ENCODE data around the gene CLN6. TPM values are rescaled to one million over a fixed set of nuclear protein-coding genes. Genes with fewer than 3 reads are reported as not detected.

The CLN6 gene
- total and polyA plus RNA-seq, 9 of the 15 experiments (the other 6 are each of a cell fraction or from before 2014, with no cell fraction given): 0.71 to 53.3 (median 39.3) TPM

DNA sequence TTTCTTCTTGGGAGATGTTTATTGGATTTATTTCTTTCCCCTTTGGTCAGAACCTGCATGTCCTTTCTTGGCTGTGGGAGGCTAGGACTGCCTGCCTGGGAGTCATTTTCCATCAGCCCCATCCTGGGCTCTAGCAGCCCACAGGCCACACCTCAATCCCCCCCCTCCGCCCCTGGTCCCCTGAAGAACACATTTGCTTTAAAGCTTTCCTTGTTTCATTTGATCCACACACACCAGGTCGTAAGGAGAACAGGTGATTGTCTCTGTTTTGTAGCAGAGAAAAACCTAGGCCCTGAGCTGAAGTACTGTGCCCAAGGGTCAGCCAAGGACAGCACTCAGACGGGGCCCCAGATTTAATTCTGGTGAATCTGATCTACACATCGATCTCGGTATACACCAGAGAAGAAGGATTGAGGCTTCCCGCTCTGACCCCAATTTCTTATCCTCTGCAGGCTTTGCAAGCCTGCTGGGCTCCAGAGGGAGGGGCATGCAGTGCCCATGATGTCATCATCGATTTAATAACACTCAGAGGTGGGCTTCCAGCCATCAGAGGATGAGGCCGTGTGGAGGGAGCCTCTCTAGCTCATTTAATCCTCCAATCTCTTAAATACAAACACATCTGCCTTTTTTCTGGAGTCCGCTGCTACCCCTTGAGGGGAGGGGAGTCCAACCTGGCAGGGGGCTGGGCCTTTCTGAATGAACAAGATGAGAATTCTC lies 1.7 kb upstream of the CLN6 start:
- Histone ChIP-seq H3K9ac (ENCODE audit: insufficient read depth in 1 of 2, low read depth in 2 of 2, low read length in 2 of 2) (no peak overlapping the region), H3K27me3 (ENCODE audit: control insufficient read depth in 2 of 2, insufficient read depth in 2 of 2, low read length in 2 of 2) (no peaks in the 10 kb centered on the region), H3K36me3 (ENCODE audit: control insufficient read depth, insufficient read depth, low read length) (peaks cover 16% of the 10 kb centered on the region; the same call in 2 of the 3 replicates), H2AFZ (ENCODE audit: low read depth, low read length) (no peak overlapping the region), H3K9me3 (replicated peaks; ENCODE audit: control insufficient read depth, insufficient read depth, low read depth, low read length) (no peaks in the 10 kb centered on the region), H3K4me1 (replicated peaks in 1 of 2; ENCODE audit: control insufficient read depth in 2 of 2, insufficient read depth in 2 of 2, low read length in 2 of 2) (peaks cover 33 to 43% of the 10 kb centered on the region in 2 experiments), H3K9me1 (ENCODE audit: control insufficient read depth, insufficient read depth, low read length) (no peaks in the 10 kb centered on the region), H3K4me2 (ENCODE audit: insufficient read depth, low read length) (no peak overlapping the region), H3K4me3 (no peak overlapping the region), H3K27ac (ENCODE audit: extremely low read depth, low read depth, low read length) (no peak overlapping the region), H3K79me2 (ENCODE audit: control insufficient read depth, insufficient read depth, low read length) (peaks cover 32% of the 10 kb centered on the region), H4K20me1 (replicated peaks; ENCODE audit: control insufficient read depth, insufficient read depth, low read length) (peaks cover 14% of the 10 kb centered on the region; the same call in 1 of the 2 replicates)
- in situ Hi-C loops (cut with MboI): no loop called here
- no TSS peak for BruUV-seq (replicated peaks)
- TF ChIP-seq KAT7 (CRISPR knock-in tag; IDR thresholded peaks at IDR 0.05; ENCODE audit: borderline replicate concordance) (no peak), SAFB (IDR thresholded peaks at IDR 0.05; ENCODE audit: borderline replicate concordance, low read depth, low read length) (no peak)
- TF ChIP-seq, protein P1, sequence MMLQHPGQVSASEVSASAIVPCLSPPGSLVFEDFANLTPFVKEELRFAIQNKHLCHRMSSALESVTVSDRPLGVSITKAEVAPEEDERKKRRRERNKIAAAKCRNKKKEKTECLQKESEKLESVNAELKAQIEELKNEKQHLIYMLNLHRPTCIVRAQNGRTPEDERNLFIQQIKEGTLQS (IDR thresholded peaks at IDR 0.05): peak; percentile 31; the same call in 1 of the 2 replicates
- TF ChIP-seq, protein P1 (CRISPR knock-in tag; conservative IDR thresholded peaks at IDR 0.05): no peak
- DNase-seq (ENCODE audit: extremely low read depth in 1 of 4, low spot score in 3 of 4) (no peak), FAIRE-seq (no peak), ATAC-seq (no peak)
- POLR2A ChIA-PET: interaction anchor here (0.8 kb wide), 1 partner anchor 10 kb away, joined by 4 read pairs; no protein-coding TSS in a partner anchor
- intact Hi-C loops (cut with micrococcal nuclease): no loop called here
- CTCF ChIA-PET (ENCODE audit: low intra/inter-chr PET ratio): no interaction called here
- WGBS (ENCODE audit: insufficient coverage, low coverage, missing lambda C conversion rate): 51% methylated on average over 9 of the region's 9 CpGs
